NCI-H128 (cell line): ENCODE measurements around the gene LMO1.

Source experiments
- DNase-seq: peaks from one replicate; lab custom pipeline; 2025; ENCODE audit not compliant: unreplicated experiment; lab: John Stamatoyannopoulos, UW

The LMO1 gene

GRCh38 chr11:8249482-8249881 lies 14.2 kb downstream of the LMO1 start:
- no peak for DNase-seq

DNA sequence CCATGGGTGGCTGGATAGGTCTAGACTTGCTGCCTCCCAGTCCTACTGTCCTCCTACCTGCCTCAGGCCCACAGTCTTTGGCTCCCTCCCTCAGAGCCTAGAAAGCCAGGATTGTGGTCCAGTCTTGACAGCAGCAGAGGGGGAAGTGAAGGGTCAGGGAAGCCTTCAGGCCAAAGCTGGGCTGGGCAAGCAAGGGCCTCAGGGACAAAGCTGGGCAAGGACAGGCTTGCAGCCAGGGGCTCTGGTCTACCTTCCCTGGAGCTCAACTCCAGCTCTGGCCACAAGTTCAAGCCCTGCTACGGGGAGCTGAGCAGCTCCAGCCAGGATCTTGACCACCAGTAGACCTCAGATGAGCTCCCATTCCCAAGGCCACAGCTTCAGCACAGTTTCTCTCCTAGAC lies 14.9 kb downstream of the LMO1 start:
- DNase-seq = no peak

GRCh38 chr11:8247312-8247711 lies 16.4 kb downstream of the LMO1 start:
- no peak for DNase-seq

- DNase-seq = no peak
Measured at GRCh38 chr11:8243458-8243857, 20.2 kb downstream of the LMO1 start.

DNA sequence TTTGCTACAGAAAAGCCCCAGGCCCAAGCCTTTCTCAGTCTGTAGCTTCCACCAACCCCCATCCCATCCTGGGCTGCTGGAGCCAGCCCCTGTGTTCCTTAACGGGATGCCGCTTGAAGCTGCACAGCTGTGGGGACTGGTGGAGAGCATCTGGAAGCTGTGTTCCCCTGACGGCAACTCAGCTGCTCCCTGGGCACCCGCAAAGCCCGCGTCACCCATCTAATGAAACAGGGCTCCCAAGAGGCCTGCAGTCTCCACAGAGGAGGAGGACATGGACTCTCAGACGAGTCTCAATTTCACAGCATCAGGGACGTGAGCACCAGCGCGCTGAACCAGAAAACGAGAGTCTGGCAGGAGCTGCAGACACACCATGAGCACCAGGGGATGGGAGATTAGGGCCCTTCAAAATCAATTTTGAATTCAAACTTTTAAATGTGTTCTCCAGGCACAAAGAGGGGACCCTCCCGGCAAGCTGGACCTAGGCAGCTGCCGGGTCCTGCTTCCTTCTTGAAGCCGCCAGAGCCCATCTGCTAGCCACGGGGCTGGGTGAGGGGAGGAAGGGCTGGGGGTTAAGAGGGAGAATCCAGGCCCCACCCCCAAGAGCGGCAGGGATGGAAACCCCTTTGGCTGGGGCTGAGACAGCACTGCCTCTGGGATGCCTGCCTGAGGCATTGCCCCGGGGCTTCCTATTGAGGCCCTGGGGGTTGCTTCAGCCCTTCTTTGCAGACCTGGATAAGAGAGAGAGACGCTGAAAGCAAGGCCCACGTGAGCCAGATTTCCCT lies 21.0 kb downstream of the LMO1 start:
- DNase-seq = no peak

GRCh38 chr11:8242118-8242475 lies 21.6 kb downstream of the LMO1 start:
- DNase-seq = no peak

- no peak for DNase-seq
Measured at GRCh38 chr11:8241373-8242117, 22.1 kb downstream of the LMO1 start.

DNA sequence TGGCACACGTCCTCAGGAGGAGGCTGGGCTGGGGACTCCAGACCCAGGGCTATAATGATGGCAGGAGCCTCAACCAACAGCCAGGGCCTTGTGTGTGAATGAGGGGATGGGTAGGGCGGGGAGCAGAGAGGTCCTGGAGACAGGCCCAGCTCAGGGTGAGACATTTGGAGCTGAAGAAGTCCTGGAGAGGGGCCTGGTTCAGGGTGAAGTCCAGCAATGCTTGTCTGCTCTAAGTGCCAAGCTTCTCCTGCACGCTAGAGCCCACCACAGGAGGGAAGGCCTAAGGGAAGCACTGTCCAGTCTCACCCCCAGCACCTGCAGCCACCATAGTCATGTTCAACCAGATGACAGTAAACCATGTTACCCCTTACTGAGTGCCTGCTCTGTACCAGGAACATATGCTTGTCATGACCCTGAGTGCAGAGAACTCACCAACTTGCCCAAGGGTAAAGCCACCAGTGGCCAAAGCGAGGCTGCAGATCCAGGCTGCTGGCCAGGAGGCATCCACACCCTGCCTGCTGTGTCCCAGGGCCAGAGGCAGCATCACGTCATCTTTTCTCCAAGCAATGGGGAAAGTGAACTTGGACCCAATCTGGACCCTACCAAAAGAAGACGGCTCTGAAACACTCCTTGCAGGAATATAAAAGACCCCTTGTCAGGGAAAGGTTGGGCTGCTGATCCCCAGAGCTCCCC lies 24.0 kb downstream of the LMO1 start:
- no peak for DNase-seq

DNA sequence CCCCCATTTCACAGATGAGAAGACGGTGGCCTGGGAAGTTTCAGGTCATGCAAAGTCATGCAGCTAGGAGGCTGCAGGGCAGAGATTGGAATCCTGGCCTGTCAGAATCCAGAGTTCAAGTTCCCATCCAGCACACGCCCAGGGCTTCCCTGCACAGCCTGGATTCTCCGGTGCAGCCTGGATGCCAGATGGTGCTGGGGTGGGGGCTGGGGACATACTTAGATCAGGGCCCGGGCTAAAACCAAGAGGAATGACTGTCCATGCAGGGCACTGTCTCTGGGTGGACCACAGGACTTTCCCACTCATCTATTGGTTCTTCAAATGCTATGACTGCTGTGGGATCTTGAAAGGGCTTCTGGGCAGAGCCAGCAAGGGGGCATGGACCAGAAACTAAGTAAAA lies 24.6 kb downstream of the LMO1 start:
- DNase-seq = no peak

DNA sequence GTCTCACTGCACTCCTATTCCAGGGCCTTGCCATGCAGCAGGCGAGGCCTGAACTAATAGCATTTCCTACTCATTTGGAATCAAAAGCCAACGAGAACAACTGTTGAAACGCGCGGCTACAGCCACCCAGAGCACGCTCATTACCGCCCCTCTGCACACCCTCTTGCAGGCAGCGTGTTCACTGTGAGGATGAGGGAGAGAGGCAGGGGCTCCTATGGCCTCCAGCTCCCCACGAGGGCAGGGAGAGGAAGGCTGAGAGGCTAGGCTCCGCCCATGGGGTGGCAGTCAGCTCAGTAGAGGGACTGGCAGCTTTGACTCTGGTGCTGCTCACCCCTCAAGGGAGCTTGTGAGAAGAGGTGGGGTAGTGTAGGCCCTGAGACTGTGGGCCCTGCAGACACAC lies 26.2 kb downstream of the LMO1 start:
- DNase-seq = no peak

GRCh38 chr11:8235925-8236324 lies 27.8 kb downstream of the LMO1 start:
- no peak for DNase-seq

- no peak for DNase-seq
Measured at GRCh38 chr11:8234910-8235309, 28.8 kb downstream of the LMO1 start.

- no peak for DNase-seq
Measured at GRCh38 chr11:8234425-8234821, 29.3 kb downstream of the LMO1 start.

DNA sequence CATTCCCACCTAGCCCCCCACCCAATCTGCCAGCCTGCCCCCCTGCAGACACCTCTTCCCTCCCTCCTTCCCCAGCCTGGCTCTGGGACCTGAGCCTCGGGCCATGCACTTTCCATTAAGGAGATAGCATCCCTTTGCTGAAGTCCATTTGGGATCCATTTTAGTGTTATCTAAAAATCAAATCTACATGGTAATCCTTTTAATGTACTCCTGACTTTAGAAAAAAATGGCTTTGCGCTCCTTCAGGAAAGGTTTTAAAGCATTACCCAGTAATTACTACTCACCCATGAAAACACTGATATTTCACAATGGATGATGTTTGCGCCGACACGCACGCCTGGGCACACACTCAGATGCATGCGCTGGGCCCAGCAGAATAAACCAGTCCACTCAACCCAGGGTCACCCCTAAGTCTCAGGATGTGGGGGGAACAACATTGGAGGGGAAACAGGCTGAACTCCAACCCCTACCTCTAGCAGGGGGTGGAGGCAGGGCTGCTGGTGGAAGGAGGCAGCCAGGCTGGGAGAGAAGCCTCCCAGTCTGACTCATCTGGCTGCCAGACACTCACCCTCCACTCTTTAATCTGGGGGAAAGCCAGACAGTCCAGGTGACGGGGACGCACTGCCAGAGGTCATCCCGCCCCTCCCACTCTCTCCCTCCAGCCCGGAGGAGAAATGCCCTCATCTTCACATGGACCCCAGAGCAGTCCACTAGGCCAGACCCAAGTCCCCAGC lies 29.8 kb downstream of the LMO1 start:
- DNase-seq = no peak

- no peak for DNase-seq
Measured at GRCh38 chr11:8232849-8233606, 30.6 kb downstream of the LMO1 start.

GRCh38 chr11:8232414-8232813 lies 31.3 kb downstream of the LMO1 start:
- no peak for DNase-seq

GRCh38 chr11:8231979-8232378 lies 31.7 kb downstream of the LMO1 start:
- no peak for DNase-seq

DNA sequence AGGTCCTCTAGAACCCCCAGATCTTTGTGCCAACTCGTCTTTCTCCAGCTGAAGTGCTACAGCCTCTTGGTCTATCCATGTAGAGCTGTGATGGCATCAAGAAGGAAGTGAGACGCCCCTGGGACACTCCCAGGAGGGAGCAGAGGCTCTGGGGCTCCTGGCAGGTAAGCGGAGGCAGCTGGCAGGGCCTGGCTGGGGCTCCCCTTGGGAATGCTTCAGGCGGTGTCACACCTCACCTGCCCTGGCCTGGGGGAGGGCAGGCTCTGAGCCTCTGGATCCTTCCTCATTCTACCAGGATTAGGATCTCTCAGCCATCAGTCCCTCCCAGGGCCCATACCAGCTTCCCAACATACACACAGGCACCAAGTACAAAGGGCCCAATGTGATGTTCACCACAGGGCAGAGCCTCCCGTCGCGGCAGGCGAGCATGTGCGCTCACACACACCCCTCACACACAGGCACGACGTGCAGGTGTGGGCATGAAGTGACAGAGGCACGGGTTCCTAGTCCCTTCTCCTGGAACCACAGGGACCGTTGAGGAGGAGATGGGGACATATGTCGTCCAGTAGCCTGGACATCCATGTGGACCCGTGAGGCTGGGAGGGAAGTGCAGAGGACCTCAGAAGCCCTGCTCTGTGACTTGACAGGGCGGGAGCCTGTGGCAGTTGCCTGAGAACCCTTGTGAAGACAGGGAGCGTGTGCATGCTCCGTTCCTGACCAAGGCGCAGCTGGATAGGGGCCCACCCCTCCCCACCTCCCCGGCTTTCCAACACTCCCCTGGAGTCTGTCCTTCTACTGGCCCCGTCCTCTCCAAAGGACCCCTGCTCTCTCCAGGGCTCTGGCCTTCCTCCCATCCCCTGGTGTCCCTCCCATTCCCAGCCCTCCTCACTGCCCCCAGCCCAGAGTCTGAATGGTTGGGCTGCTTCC lies 32.5 kb downstream of the LMO1 start:
- no peak for DNase-seq

DNA sequence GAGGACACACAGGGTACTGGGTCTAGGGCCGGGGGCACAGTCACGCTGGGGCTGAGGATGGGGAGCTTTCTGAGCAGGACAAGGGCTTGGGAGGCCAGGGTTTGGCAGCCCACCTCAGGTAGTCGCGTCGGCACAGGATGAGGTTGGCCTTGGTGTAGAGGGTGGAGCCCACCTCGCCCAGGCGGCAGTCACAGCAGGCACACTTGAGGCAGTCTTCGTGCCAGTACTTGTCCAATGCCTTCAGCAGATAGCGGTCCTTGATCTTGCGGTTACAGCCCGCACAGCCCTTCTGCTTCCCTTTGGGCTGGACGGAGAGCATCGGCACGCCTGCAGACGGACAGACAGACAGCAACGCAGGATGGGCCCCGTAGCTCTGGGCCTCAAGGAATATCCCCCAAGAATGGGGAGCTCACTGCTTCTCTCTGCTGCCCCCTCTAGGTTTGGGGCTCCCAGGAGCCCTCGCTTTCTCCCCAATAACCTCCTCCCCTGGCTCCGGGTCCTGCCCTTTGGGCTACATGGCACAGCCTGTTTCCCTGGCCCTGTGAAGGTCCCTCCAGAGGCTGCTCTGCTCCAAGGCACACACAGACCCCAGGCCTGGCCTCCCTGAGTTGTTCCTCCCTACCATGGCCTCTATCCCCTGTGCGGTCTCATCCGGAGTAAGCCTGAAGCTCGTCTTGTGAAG lies 33.4 kb downstream of the LMO1 start:
- DNase-seq = no peak
